Activated CD4-positive, alpha-beta T cell treated with anti-CD3 and anti-CD28 coated beads for 4 hours (primary cell): ENCODE measurements around the gene C1orf174.

Experiments used
- DNase-seq, 2 donors: peaks; one replicate each; pipeline ENCODE4 v3.0.0-alpha.2; 2020

C1orf174 gene

DNA sequence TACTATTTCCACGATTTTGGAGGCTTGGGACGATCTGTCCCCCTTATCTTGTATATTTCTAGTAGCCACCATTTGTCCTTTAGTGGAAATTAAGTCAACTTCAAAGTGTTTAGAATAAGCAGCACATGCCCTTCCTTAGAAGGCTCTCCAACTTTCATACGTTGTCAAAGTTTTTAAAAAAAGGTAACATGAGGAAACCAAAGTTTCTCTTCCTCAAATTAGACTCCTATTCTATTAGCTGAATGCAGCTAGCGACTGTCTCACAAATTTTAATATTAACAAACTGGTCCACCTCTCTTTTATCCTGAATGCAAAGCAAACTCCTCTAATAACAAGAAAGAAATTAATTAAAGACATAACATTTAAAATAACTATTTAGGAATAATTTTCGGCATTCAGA, 6.9 kb downstream of the C1orf174 start:
- no peak for DNase-seq

DNA sequence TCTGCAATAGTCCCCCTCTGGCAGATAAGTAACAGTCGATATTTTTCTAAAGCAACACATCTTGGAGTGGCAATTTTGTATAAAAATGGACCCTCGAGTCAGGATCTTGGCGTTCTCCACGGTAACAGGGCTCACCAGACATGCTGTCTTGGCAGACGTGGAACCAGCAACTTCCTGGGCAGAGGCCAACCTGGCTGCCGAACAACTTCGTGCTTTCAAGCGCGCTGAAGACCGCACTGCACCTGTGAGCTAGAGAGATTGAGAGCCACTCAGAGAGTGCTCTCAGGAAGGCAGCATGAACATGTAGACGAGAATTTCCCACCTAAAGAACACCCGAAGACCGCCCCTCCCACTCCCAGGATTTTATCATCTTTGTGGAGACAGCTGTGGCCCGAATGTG, 7.3 kb downstream of the C1orf174 start:
- DNase-seq = no peak

GRCh38 chr1:3891329-3891865, 8.7 kb downstream of the C1orf174 start:
- DNase-seq = no peak

- no peak for DNase-seq
These were observed 9.4 kb downstream of the C1orf174 start for GRCh38 chr1:3890389-3891328.

GRCh38 chr1:3889936-3890335, 10.1 kb downstream of the C1orf174 start:
- no peak for DNase-seq

DNA sequence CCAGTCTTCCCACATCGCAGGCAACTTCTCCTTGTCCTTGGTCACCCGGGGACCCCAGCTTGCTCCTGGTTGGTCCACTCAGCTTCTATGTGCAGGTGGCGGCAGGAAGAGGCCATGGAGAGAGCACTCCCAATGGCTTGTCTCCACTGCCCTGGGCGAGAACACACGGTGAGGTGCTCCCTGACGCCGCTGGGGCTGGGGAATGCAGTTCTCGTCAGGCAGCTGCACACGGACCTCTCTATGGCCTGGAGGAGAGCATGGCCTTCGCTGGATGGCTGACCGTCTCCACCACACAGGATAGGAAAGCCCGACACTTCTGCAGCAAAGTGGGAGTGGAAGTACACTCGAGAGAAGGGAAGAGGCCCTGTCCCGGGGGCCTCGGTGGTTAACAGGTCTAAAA, 11.8 kb downstream of the C1orf174 start:
- no peak for DNase-seq

DNA sequence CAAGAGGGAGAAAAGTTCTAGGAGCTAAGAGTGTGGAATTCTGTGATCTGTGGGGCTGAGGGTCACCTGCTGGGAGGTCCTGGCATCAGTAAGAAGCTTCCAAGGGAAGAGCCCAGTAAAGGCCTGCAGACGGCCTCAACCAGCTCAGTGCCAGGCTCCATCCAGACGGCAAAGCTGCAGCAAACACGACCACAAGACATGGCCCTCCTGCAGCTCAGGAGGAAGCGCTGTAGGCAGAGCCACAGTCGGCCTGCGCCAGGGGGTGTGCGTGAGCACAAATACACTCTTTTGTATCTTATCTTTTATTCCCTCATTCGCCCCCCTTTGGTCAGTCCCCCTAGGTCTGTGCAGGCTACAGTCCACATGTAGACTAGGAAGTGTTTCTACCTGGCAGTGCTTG, 13.4 kb downstream of the C1orf174 start:
- no peak for DNase-seq

- DNase-seq = no peak
These were observed 13.9 kb downstream of the C1orf174 start for GRCh38 chr1:3886106-3886670.

DNA sequence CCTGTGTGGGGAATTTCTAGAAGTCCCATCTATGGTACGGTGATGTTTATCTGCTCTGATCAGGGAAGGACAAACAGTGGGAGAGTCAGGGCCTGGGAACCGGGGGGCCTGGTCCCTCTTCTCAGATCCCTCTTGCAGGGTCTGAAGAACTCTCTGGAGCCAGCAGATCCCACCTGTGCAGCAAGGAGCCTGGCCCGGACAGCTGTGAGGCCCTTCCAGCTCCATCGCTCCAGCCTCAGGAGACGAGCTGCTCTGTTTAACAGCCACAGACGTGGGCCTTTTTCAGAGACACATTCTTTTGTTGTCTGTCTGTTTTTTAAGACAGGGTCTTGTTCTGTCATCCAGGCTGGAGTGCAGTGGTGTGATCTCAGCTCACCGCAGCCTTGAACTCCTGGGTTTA, 14.5 kb downstream of the C1orf174 start:
- DNase-seq = no peak

- no peak for DNase-seq
These were observed 15.1 kb downstream of the C1orf174 start for GRCh38 chr1:3884966-3885365.

DNA sequence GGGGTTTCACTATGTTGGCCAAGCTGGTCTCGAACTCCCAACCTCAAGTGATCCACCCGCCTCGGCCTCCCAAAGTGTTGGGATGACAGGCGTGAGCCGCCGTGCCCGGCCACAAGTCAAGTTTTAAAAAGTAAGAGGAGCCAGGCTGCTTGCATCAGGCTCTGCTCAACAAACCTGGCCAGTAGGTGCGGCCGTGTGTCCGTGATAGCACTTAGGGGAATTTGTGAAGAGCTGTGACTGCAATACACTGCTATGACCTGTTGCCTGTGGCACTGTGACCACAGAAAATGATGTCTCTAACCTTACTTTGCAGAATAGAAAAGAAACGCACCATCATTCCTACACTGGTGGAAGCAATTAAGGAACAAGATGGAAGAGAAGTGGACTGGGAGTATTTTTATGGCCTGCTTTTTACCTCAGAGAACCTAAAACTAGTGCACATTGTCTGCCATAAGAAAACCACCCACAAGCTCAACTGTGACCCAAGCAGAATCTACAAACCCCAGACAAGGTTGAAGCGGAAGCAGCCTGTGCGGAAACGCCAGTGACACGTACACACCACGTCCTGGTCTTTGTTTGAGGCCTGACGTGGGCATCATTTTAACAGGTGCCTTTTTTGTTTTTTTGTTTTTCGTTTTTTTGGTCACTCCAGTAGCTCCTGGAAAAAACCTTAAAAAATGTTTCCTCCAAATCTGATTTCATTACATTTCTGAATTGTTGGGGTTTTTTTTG, 16.7 kb downstream of the C1orf174 start:
- no peak for DNase-seq

DNA sequence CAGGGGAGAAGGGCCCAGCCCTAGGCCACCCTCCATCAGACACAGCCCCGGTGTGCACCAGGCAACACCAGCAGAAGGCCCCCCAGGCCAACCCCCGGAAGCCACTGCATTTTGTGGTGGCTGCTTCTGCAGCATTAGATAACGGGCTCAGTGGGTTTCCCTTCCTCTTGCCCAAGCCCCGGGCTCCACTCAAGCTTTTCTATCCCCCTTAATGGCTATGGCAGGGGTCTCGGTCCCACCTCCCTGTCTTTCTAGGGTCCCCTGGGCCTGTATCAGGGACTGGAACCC, 18.9 kb downstream of the C1orf174 start:
- no peak for DNase-seq

DNA sequence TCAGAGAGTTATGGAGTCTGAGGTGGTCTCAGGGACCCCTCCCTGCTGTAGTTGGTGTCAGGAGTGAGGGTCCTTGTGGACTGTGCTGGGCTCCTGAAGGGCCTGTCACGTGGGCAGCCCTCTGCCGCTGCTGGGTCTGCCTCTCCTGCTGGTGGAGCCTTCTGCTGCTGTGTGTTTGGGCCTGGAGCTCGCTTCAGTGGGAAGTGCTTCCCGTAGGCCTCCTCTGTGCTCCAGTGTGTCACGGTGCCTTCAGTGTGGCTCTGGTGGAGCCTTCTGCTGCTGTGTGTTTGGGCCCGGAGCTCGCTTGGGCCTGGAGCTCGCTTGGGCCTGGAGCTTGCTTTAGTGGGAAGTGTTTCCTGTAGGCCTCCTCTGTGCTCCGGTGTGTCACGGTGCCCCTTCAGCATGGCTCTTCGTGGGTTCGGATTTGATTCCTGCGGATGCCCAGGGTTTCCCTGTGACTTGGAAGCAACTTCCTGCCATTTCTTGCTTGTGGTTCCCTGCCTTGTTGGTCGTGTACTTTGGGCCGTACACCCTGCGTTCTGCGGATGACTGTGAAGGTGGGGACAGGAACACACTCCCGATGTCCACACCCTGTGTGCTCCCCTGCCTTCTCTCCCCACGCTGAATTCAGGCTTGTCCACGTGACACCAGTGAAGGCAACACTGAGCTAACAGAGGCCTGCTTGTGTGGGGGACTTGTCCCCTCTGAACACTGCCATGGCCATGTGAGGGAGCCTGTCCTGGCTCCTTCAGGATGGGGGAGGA, 19.5 kb downstream of the C1orf174 start:
- DNase-seq = no peak

DNA sequence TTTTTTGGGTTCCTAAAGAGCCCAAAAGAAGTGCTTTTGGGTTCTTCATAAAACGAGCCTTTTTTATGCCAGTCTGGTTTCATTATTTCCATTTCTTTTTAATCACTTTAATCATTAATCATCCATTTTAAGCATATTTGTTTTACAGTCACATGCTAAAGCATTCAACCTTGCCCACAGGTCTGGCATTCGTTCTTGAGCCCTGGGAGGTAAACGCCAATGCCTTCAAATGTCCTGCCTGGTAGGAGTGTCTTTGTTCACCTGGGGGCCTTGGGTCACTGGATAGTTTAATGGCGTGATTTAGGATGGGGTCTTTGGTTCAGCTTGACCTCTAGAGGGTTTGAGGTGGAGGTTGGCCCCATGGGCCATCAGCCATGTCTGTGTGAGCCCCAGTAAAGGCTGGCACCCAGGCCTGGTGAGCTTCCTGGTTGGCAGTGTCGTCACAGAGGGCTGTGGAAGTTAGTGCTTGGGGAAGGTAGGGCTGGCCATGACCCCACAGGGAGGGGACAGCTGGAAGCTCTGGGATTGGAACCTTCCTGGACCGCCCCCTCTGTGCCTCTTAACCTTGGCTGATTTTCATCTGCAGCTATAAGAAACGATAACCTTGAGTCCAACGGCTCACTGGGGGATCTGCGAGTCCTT, 20.2 kb downstream of the C1orf174 start:
- no peak for DNase-seq

- DNase-seq = no peak
These were observed 21.0 kb downstream of the C1orf174 start for GRCh38 chr1:3879099-3879498.

DNA sequence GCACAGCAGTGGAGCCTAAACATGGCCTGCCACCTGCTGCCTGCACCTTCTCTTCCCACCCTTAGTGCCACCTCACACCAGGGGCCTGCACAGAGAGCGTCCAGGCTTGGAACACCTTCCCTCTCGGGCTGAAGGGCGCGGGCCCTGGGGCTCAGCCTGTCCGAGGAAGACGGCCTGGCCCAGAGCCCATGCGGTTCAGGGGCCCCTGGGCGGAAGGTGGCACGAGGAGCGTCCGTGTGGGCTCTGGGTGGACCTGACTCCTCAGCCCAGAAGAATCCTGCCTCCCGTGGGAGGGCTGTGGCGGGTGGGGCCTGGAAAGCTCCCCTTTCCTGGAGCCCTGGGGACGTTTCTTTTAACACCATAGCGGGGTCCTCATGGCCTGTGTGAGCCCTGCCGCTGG, 23.4 kb downstream of the C1orf174 start:
- no peak for DNase-seq

DNA sequence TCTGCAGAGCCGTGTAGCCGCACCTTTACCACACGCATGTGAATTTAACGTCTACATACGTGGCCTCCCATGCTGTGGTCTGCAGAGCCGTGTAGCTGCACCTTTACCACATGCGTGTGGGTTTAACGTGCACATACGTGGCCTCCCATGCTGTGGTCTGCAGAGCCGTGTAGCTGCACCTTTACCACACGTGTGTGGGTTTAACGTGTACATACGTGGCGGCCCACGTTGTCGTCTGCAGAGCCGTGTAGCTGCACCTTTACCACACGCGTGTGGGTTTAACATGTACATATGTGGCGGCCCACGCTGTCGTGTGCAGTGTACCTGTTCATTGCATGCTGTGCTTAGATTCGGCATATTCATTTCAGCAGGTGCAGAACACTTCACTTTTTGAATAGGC, 25.3 kb downstream of the C1orf174 start:
- DNase-seq = no peak

- no peak for DNase-seq
These were observed 27.5 kb downstream of the C1orf174 start for GRCh38 chr1:3872546-3872945.

GRCh38 chr1:3871451-3871805, 28.6 kb downstream of the C1orf174 start:
- no peak for DNase-seq

- DNase-seq = no peak
These were observed 30.2 kb downstream of the C1orf174 start for GRCh38 chr1:3869751-3870301.

- DNase-seq = no peak
These were observed 31.5 kb downstream of the C1orf174 start for GRCh38 chr1:3868464-3869006.

GRCh38 chr1:3865606-3866160, 34.4 kb downstream of the C1orf174 start:
- no peak for DNase-seq
